ENCODE data around the gene THSD4. TPM values are rescaled to one million over a fixed set of nuclear protein-coding genes. Genes with fewer than 3 reads are reported as not detected.
"Not testable (repeated sequence)": the region's sequence is repeated elsewhere in the genome, so short reads cannot be mapped to it uniquely, and the experiment has no call there.

THSD4 gene
- total and polyA plus RNA-seq, 7 donors = 1.4 to 7.8 (median 2.2) TPM

- no peak for TF ChIP-seq POLR2AphosphoS5 (IDR thresholded peaks at IDR 0.05)
- no peak for TF ChIP-seq EP300 (IDR thresholded peaks at IDR 0.05)
- TF ChIP-seq, protein P1, sequence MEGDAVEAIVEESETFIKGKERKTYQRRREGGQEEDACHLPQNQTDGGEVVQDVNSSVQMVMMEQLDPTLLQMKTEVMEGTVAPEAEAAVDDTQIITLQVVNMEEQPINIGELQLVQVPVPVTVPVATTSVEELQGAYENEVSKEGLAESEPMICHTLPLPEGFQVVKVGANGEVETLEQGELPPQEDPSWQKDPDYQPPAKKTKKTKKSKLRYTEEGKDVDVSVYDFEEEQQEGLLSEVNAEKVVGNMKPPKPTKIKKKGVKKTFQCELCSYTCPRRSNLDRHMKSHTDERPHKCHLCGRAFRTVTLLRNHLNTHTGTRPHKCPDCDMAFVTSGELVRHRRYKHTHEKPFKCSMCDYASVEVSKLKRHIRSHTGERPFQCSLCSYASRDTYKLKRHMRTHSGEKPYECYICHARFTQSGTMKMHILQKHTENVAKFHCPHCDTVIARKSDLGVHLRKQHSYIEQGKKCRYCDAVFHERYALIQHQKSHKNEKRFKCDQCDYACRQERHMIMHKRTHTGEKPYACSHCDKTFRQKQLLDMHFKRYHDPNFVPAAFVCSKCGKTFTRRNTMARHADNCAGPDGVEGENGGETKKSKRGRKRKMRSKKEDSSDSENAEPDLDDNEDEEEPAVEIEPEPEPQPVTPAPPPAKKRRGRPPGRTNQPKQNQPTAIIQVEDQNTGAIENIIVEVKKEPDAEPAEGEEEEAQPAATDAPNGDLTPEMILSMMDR (IDR thresholded peaks at IDR 0.05) = no peak
- intact Hi-C loops (cut with DNase I) = no loop called here
- Histone ChIP-seq H3K36me3 (no peaks in the 10 kb centered on the region), H3K4me3 (no peak overlapping the region), H3K27ac (no peak overlapping the region), H3K27me3 (no peaks in the 10 kb centered on the region), H3K9me3 (no peaks in the 10 kb centered on the region), H3K4me1 (no peaks in the 10 kb centered on the region)
- DNase-seq = no peak
- WGBS, 2 donors = 61 to 64% methylated on average over 3 of the region's 3 CpGs
Measured at GRCh38 chr15:71262599-71262998, 147.3 kb downstream of the THSD4 start.

DNA sequence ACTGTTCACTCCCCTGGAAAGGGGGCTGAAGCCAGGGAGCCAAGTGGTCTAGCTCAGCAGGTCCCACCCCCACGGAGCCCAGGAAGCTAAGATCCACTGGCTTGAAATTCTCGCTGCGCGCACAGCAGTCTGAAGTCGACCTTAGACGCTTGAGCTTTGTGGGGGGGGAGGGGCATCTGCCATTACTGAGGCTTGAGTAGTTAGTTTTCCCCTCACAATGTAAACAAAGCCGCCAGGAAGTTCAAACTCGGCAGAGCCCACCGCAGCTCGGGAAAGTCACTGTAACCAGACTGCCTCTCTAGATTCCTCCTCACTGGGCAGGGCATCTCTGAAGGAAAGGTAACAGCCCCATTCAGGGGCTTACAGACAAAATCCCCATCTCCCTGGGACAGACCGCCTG is 150.3 kb downstream of the THSD4 start:
- H3K36me3 ChIP-seq; H3K4me1 ChIP-seq; H3K27me3 ChIP-seq; H3K4me3 ChIP-seq; DNase-seq; H3K9me3 ChIP-seq; H3K27ac ChIP-seq; intact Hi-C loops (cut with DNase I): not testable (repeated sequence)
- 60 to 75% methylated on average over 11 of the region's 11 CpGs for WGBS, 2 donors

- TF ChIP-seq POLR2AphosphoS5 (IDR thresholded peaks at IDR 0.05) = no peak
- no peak for TF ChIP-seq POLR2A (IDR thresholded peaks at IDR 0.05)
- TF ChIP-seq, protein P1 (IDR thresholded peaks at IDR 0.05) = no peak
- no peak for TF ChIP-seq EP300 (IDR thresholded peaks at IDR 0.05)
- Histone ChIP-seq H3K27ac (no peak overlapping the region), H3K4me3 (no peak overlapping the region), H3K27me3 (no peaks in the 10 kb centered on the region), H3K9me3 (no peaks in the 10 kb centered on the region), H3K4me1 (no peaks in the 10 kb centered on the region), H3K36me3 (no peaks in the 10 kb centered on the region)
- DNase-seq = no peak
- intact Hi-C loops (cut with DNase I) = no loop called here
Measured at GRCh38 chr15:71271327-71271726, 156.1 kb downstream of the THSD4 start.

DNA sequence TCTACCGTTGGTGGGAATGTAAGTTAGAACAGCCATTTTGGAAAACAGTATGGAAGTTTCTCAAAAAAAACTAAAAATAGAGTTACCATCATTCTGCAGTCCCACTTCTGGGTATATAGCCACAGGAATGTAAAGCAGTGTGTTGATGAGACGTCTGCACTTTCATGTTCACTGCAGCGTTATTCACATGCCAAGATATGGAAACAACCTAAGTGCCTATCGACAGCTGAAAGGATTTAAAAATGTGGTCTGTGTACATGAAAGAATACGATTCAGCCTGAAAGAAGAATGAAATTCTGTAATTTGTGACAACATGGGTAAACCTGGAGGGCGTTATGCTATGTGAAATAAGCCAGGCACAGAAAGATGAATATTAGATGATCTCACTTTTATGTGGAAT is 157.7 kb downstream of the THSD4 start:
- WGBS, 2 donors = 81 to 87% methylated on average over 6 of the region's 6 CpGs
- Histone ChIP-seq H3K4me3 (no peak overlapping the region), H3K9me3 (no peaks in the 10 kb centered on the region), H3K36me3 (no peaks in the 10 kb centered on the region), H3K27ac (no peak overlapping the region), H3K4me1 (peaks cover 0 to 2% (median 0%) of the 10 kb centered on the region in 4 donors), H3K27me3 (no peaks in the 10 kb centered on the region)
- intact Hi-C loops (cut with DNase I) = no loop called here
- TF ChIP-seq POLR2AphosphoS5 (IDR thresholded peaks at IDR 0.05) (no peak), POLR2A (IDR thresholded peaks at IDR 0.05) (no peak), EP300 (IDR thresholded peaks at IDR 0.05) (no peak)
- TF ChIP-seq, protein P1 (IDR thresholded peaks at IDR 0.05) = no peak
- DNase-seq = no peak

- Histone ChIP-seq H3K27me3 (no peaks in the 10 kb centered on the region), H3K9me3 (no peaks in the 10 kb centered on the region), H3K4me1 (peaks cover 0 to 12% (median 8%) of the 10 kb centered on the region in 4 donors), H3K27ac (no peak overlapping the region), H3K4me3 (no peak overlapping the region), H3K36me3 (no peaks in the 10 kb centered on the region)
- DNase-seq = no peak
- TF ChIP-seq EP300 (IDR thresholded peaks at IDR 0.05) = no peak
- TF ChIP-seq, protein P1 (IDR thresholded peaks at IDR 0.05) = no peak
- no peak for TF ChIP-seq POLR2A (IDR thresholded peaks at IDR 0.05)
- TF ChIP-seq POLR2AphosphoS5 (IDR thresholded peaks at IDR 0.05) = no peak
- WGBS, 2 donors = 92 to 94% methylated on average over 3 of the region's 3 CpGs
- intact Hi-C loops (cut with DNase I) = no loop called here
Measured at GRCh38 chr15:71273731-71274447, 158.6 kb downstream of the THSD4 start.

Measured in sigmoid colon (tissue), 7 donors.